ACC112 (cell line): ENCODE data around the gene SLC37A1.

Experiments used
- H2AFZ ChIP-seq: fragments of 200-600 bp; sonication (generic); one replicate; pipeline ENCODE4 v1.6.0; 2017; ENCODE audit warnings: antibody characterized with exemption, low read length; ENCODE audit not compliant: unreplicated experiment
- H3K27ac ChIP-seq: fragments of 200-600 bp; sonication (generic); 2 replicates; pipeline ENCODE4 v1.5.1; 2014; ENCODE audit warnings: low read depth, mild to moderate bottlenecking, antibody characterized with exemption, low read length, moderate library complexity
- H3K27me3 ChIP-seq: fragments of 200-600 bp; sonication (generic); 2 replicates; pipeline ENCODE4 v1.6.1; 2014; ENCODE audit warnings: mild to moderate bottlenecking, antibody characterized with exemption, low read length, moderate library complexity, mixed read lengths; ENCODE audit not compliant: insufficient read depth
- H3K36me3 ChIP-seq: fragments of 200-600 bp; sonication (generic); 2 replicates; pipeline ENCODE4 v1.6.1; 2016; ENCODE audit warnings: mild to moderate bottlenecking, antibody characterized with exemption, low read length, moderate library complexity, mixed read lengths; ENCODE audit not compliant: insufficient read depth
- H3K4me1 ChIP-seq: fragments of 200-600 bp; sonication (generic); one replicate; pipeline ENCODE4 v1.6.1; 2016; ENCODE audit warnings: low read length, mixed read lengths; ENCODE audit not compliant: insufficient read depth, unreplicated experiment, control insufficient read depth
- H3K4me3 ChIP-seq: fragments of 200-600 bp; sonication (generic); 2 replicates; pipeline ENCODE4 v1.5.1; 2014; ENCODE audit warnings: mild to moderate bottlenecking, low read depth, low read length
- H3K79me2 ChIP-seq: fragments of 200-600 bp; sonication (generic); one replicate; pipeline ENCODE4 v1.6.0; 2016; ENCODE audit warnings: low read length; ENCODE audit not compliant: control insufficient read depth, unreplicated experiment, insufficient read depth

The SLC37A1 gene

GRCh38 chr21:42555756-42556438, 42.2 kb downstream of the SLC37A1 start:
- Histone ChIP-seq H3K4me3 (no peak overlapping the region), H3K27ac (no peak overlapping the region), H3K79me2 (no peaks in the 10 kb centered on the region), H3K27me3 (no peaks in the 10 kb centered on the region), H2AFZ (no peak overlapping the region), H3K4me1 (no peaks in the 10 kb centered on the region), H3K36me3 (no peaks in the 10 kb centered on the region)

GRCh38 chr21:42556476-42556875, 42.8 kb downstream of the SLC37A1 start:
- Histone ChIP-seq H3K36me3 (no peaks in the 10 kb centered on the region), H3K4me3 (no peak overlapping the region), H3K79me2 (no peaks in the 10 kb centered on the region), H3K4me1 (no peaks in the 10 kb centered on the region), H2AFZ (no peak overlapping the region), H3K27ac (no peak overlapping the region), H3K27me3 (no peaks in the 10 kb centered on the region)

- Histone ChIP-seq H3K4me1 (no peaks in the 10 kb centered on the region), H3K79me2 (no peaks in the 10 kb centered on the region), H2AFZ (no peak overlapping the region), H3K27me3 (no peaks in the 10 kb centered on the region), H3K27ac (no peak overlapping the region), H3K4me3 (no peak overlapping the region), H3K36me3 (no peaks in the 10 kb centered on the region)
These were observed 43.3 kb downstream of the SLC37A1 start for GRCh38 chr21:42556960-42557359.

- H3K79me2 ChIP-seq = no peaks in the 10 kb centered on the region
- no peaks in the 10 kb centered on the region for H3K36me3 ChIP-seq
- no peak overlapping the region for H3K4me3 ChIP-seq
- H3K27me3 ChIP-seq = no peaks in the 10 kb centered on the region
- H2AFZ ChIP-seq = no peak overlapping the region
- no peaks in the 10 kb centered on the region for H3K4me1 ChIP-seq
- H3K27ac ChIP-seq = no peak overlapping the region
These were observed 43.8 kb downstream of the SLC37A1 start for GRCh38 chr21:42557420-42557819.

DNA sequence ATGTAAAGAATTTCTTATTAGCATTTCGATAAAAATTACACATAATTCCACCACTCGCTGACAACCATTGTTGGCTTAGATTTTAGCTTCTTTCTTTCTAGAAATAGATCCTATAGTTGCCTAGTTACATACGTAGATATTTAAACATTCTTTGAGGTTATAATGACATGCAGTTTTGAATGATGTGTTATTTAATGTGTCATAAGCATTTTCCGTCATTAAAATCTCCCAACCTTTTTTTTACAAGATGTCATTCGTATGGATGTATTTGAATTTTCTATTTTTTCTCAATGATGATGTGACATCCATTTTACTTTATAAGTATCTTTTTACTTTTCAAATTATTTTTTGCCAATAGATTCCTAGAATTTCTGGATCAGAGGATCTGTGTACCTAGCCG, 44.7 kb downstream of the SLC37A1 start:
- no peaks in the 10 kb centered on the region for H3K79me2 ChIP-seq
- no peak overlapping the region for H3K27ac ChIP-seq
- H3K27me3 ChIP-seq = no peaks in the 10 kb centered on the region
- no peaks in the 10 kb centered on the region for H3K4me1 ChIP-seq
- no peak overlapping the region for H3K4me3 ChIP-seq
- H3K36me3 ChIP-seq = no peaks in the 10 kb centered on the region
- no peak overlapping the region for H2AFZ ChIP-seq

DNA sequence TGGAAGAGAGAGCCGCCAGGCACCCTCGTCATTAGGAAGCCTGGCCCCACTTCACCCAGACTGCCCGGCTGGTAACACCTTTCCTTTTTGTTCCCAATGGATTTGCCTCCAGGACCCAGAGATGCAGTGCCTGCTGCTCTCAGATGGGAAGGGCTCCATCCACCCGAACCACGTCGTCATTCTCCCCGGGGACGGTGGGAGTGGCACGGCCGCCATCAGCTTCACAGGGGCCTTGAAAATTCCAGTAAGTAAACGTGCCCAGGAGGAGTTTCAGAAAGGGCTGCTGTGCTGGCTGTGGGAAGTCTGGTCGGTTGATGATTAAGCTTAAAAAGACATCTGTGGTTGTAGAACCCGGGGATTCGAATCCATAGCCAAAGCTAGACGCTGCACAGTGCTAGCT, 45.2 kb downstream of the SLC37A1 start:
- no peaks in the 10 kb centered on the region for H3K4me1 ChIP-seq
- no peak overlapping the region for H2AFZ ChIP-seq
- no peak overlapping the region for H3K4me3 ChIP-seq
- no peaks in the 10 kb centered on the region for H3K27me3 ChIP-seq
- no peaks in the 10 kb centered on the region for H3K79me2 ChIP-seq
- H3K27ac ChIP-seq = no peak overlapping the region
- no peaks in the 10 kb centered on the region for H3K36me3 ChIP-seq

DNA sequence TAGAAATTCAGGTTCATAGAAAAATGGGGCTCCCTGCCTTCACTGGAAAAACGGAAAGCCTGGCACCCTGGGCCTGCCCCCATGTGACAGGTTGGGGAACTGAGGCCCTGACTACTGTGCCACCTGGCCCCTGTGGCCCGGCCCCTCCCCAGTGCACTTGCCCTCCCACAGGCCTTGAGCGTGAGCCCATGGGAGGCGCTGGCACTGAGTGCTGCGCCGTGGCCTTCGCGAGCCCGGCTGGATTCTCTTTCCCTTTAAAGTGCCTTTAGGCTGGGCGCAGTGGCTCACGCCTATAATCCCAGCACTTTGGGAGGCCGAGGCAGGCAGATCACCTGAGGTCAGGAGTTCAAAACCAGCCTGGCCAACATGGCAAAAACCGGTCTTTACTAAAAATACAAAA, 45.7 kb downstream of the SLC37A1 start:
- Histone ChIP-seq H3K27ac (no peak overlapping the region), H3K79me2 (no peaks in the 10 kb centered on the region), H3K27me3 (no peaks in the 10 kb centered on the region), H2AFZ (no peak overlapping the region), H3K36me3 (no peaks in the 10 kb centered on the region), H3K4me1 (no peaks in the 10 kb centered on the region), H3K4me3 (no peak overlapping the region)

- Histone ChIP-seq H3K4me3 (no peak overlapping the region), H3K36me3 (no peaks in the 10 kb centered on the region), H2AFZ (no peak overlapping the region), H3K27ac (no peak overlapping the region), H3K4me1 (no peaks in the 10 kb centered on the region), H3K27me3 (no peaks in the 10 kb centered on the region), H3K79me2 (no peaks in the 10 kb centered on the region)
These were observed 47.0 kb downstream of the SLC37A1 start for GRCh38 chr21:42560517-42561179.

DNA sequence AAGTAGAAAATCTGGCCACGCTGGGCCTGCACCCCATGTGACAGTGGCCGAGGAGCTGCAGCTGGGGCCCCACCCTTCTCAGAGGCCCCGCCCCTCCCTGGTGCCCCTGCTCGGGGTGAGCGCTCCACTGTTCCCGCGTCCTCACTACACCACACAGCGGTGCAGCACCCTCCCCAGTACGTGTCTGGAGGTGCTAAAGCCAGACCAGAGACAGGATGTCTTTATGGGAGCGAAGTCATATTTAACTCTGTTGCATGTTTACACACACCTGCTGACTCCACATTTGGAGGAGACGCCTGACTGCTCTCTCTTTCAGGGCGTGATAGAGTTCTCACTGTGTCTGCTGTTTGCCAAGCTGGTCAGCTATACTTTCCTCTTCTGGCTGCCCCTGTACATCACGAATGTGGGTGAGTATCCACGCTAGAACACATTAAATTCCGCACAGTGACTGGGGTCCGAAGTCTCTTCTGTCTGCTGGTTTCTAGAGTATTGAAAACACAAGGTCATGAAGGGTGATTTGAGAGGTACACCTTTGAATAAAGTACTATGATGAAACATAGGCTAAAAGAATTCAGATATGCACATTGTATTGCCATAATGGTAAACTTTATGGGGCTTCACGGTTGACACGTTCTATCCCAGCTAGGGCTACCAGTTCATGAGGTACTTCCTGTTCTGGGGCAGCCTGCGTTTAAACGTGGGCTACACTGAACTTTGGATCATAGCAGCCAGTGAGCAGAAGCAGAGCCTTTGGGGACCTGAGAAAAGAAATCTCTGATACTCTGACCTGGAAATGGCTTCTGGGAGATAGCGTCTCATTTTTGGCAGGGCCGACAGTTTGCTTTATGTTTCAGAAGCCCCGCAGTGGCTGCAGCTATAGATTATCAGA, 48.4 kb downstream of the SLC37A1 start:
- Histone ChIP-seq H3K4me1 (no peaks in the 10 kb centered on the region), H2AFZ (no peak overlapping the region), H3K4me3 (no peak overlapping the region), H3K27me3 (no peaks in the 10 kb centered on the region), H3K79me2 (no peaks in the 10 kb centered on the region), H3K27ac (no peak overlapping the region), H3K36me3 (no peaks in the 10 kb centered on the region)

- Histone ChIP-seq H3K27me3 (no peaks in the 10 kb centered on the region), H2AFZ (no peak overlapping the region), H3K4me1 (no peaks in the 10 kb centered on the region), H3K4me3 (no peak overlapping the region), H3K36me3 (no peaks in the 10 kb centered on the region), H3K27ac (no peak overlapping the region), H3K79me2 (no peaks in the 10 kb centered on the region)
These were observed 49.2 kb downstream of the SLC37A1 start for GRCh38 chr21:42562816-42563215.
